Parathyroid adenoma (tissue), 2 donors: ENCODE data around the gene TENM4.

Source experiments
- H2AFZ ChIP-seq: fragments of 300-600 bp; sonication (generic); one replicate; pipeline ENCODE4 v1.7.0; 2017; ENCODE audit warnings: antibody characterized with exemption, mild to moderate bottlenecking
- H3K27ac ChIP-seq: fragments of 300-600 bp; sonication (generic); one replicate; pipeline ENCODE4 v1.7.0; 2017
- H3K27me3 ChIP-seq: fragments of 300-600 bp; sonication (generic); one replicate; pipeline ENCODE4 v1.7.0; 2017; ENCODE audit warnings: low read length; ENCODE audit not compliant: control insufficient read depth, insufficient read depth
- H3K36me3 ChIP-seq: fragments of 300-600 bp; sonication (generic); one replicate; pipeline ENCODE4 v1.7.0; 2017; ENCODE audit warnings: low read length; ENCODE audit not compliant: control insufficient read depth, insufficient read depth
- H3K4me1 ChIP-seq: fragments of 300-600 bp; sonication (generic); one replicate; pipeline ENCODE4 v1.7.0; 2017; ENCODE audit warnings: control low read depth
- H3K4me2 ChIP-seq: fragments of 300-600 bp; sonication (generic); one replicate; pipeline ENCODE4 v1.7.0; 2017; ENCODE audit warnings: low read length
- H3K4me3 ChIP-seq: fragments of 300-600 bp; sonication (generic); one replicate; pipeline ENCODE4 v1.7.0; 2017; ENCODE audit warnings: low read depth, low read length
- H3K79me2 ChIP-seq: fragments of 300-600 bp; sonication (generic); one replicate; pipeline ENCODE4 v1.7.0; 2017; ENCODE audit warnings: control low read depth
- H3K9ac ChIP-seq: fragments of 300-600 bp; sonication (generic); one replicate; pipeline ENCODE4 v1.7.0; 2017; ENCODE audit warnings: mild to moderate bottlenecking
- H3K9me3 ChIP-seq: fragments of 300-600 bp; sonication (generic); one replicate; pipeline ENCODE4 v1.7.0; 2017; ENCODE audit warnings: low read length; ENCODE audit not compliant: control insufficient read depth
- CTCF ChIP-seq: fragments of 300-600 bp; sonication (generic); IDR thresholded peaks from one replicate; pipeline ENCODE4 v1.7.0; 2017; ENCODE audit warnings: antibody characterized with exemption, mild to moderate bottlenecking
- donor health status: primary hyperparathyroidism.

The TENM4 gene

GRCh38 chr11:79081471-79082031 is 359.3 kb downstream of the TENM4 start:
- Histone ChIP-seq H3K4me1 (no peaks in the 10 kb centered on the region), H3K27me3 (no peaks in the 10 kb centered on the region), H2AFZ (no peak overlapping the region), H3K36me3 (no peaks in the 10 kb centered on the region), H3K4me2 (no peak overlapping the region), H3K4me3 (no peak overlapping the region), H3K9ac (no peak overlapping the region), H3K27ac (no peak overlapping the region), H3K79me2 (no peaks in the 10 kb centered on the region), H3K9me3 (no peaks in the 10 kb centered on the region)
- no peak for TF ChIP-seq CTCF

GRCh38 chr11:79080551-79080950 is 360.3 kb downstream of the TENM4 start:
- Histone ChIP-seq H2AFZ (no peak overlapping the region), H3K27me3 (no peaks in the 10 kb centered on the region), H3K4me2 (no peak overlapping the region), H3K4me1 (no peaks in the 10 kb centered on the region), H3K9me3 (no peaks in the 10 kb centered on the region), H3K4me3 (no peak overlapping the region), H3K79me2 (no peaks in the 10 kb centered on the region), H3K9ac (no peak overlapping the region), H3K36me3 (no peaks in the 10 kb centered on the region), H3K27ac (no peak overlapping the region)
- no peak for TF ChIP-seq CTCF

- H3K9me3 ChIP-seq = no peaks in the 10 kb centered on the region
- no peaks in the 10 kb centered on the region for H3K4me1 ChIP-seq
- no peak overlapping the region for H3K4me3 ChIP-seq
- H2AFZ ChIP-seq = no peak overlapping the region
- H3K9ac ChIP-seq = no peak overlapping the region
- no peaks in the 10 kb centered on the region for H3K79me2 ChIP-seq
- no peak overlapping the region for H3K27ac ChIP-seq
- no peak for TF ChIP-seq CTCF
- H3K36me3 ChIP-seq = no peaks in the 10 kb centered on the region
- H3K4me2 ChIP-seq = no peak overlapping the region
- no peaks in the 10 kb centered on the region for H3K27me3 ChIP-seq
Observed at GRCh38 chr11:79078999-79079398, 361.8 kb downstream of the TENM4 start.

GRCh38 chr11:79078456-79078855 is 362.4 kb downstream of the TENM4 start:
- no peak overlapping the region for H3K27ac ChIP-seq
- H3K9ac ChIP-seq = no peak overlapping the region
- no peak for TF ChIP-seq CTCF
- no peak overlapping the region for H3K4me2 ChIP-seq
- H3K36me3 ChIP-seq = no peaks in the 10 kb centered on the region
- no peak overlapping the region for H2AFZ ChIP-seq
- H3K4me1 ChIP-seq = no peaks in the 10 kb centered on the region
- no peaks in the 10 kb centered on the region for H3K27me3 ChIP-seq
- H3K9me3 ChIP-seq = no peaks in the 10 kb centered on the region
- H3K4me3 ChIP-seq = no peak overlapping the region
- no peaks in the 10 kb centered on the region for H3K79me2 ChIP-seq

GRCh38 chr11:79077702-79078330 is 363.0 kb downstream of the TENM4 start:
- Histone ChIP-seq H3K36me3 (no peaks in the 10 kb centered on the region), H3K4me3 (no peak overlapping the region), H3K4me2 (no peak overlapping the region), H3K4me1 (no peaks in the 10 kb centered on the region), H3K79me2 (no peaks in the 10 kb centered on the region), H3K27ac (no peak overlapping the region), H3K9ac (no peak overlapping the region), H3K9me3 (no peaks in the 10 kb centered on the region), H2AFZ (no peak overlapping the region), H3K27me3 (no peaks in the 10 kb centered on the region)
- TF ChIP-seq CTCF = no peak
